Activated T-cell treated with anti-CD3 and anti-CD28 coated beads, Interleukin-2, amount 50 U/mL, for 72 hours (primary cell): Measurements from ENCODE around the gene GNG8. TPM values are rescaled to one million over a fixed set of nuclear protein-coding genes. Genes with fewer than 3 reads are reported as not detected.
A peak's percentile ranks its signal among the peaks of the same experiment; 100 is the strongest.
"Not testable (repeated sequence)": the region's sequence is repeated elsewhere in the genome, so short reads cannot be mapped to it uniquely, and the experiment has no call there.

ENCODE experiments used
- ATAC-seq, 2 donors: fragments of 150-1000 bp; cut with Tn5 transposase; replicated peaks in 1 of 2; 2 replicates each; pipeline ENCODE4 v1.10.0; 2021; ENCODE audit warnings: moderate library complexity in 2 of 2, mild to moderate bottlenecking in 1 of 2
- DNase-seq, 2 donors: peaks; one replicate each; pipeline ENCODE4 v3.0.0; 2021 to 2022; ENCODE audit warnings: mixed read lengths in 1 of 2
- H3K27ac Mint-ChIP-seq: one replicate; pipeline ENCODE4 v1.8.0; 2022; ENCODE audit warnings: mild to moderate bottlenecking, moderate library complexity, mixed read lengths
- H3K27me3 Mint-ChIP-seq: one replicate; pipeline ENCODE4 v1.8.0; 2022; ENCODE audit warnings: low read depth, mixed read lengths
- H3K36me3 Mint-ChIP-seq, 2 donors: one replicate each; pipeline ENCODE4 v1.8.0; 2022; ENCODE audit warnings: mixed read lengths in 2 of 2, mild to moderate bottlenecking in 1 of 2; ENCODE audit not compliant: insufficient read depth in 2 of 2
- H3K4me1 Mint-ChIP-seq: one replicate; pipeline ENCODE4 v1.8.0; 2022; ENCODE audit warnings: low read depth, mixed read lengths
- H3K4me3 Mint-ChIP-seq, 2 donors: one replicate each; pipeline ENCODE4 v1.8.0; 2022; ENCODE audit warnings: mild to moderate bottlenecking in 2 of 2, mixed read lengths in 2 of 2, moderate library complexity in 2 of 2
- H3K9me3 Mint-ChIP-seq, 2 donors: one replicate each; pipeline ENCODE4 v1.8.0; 2022; ENCODE audit warnings: mixed read lengths in 2 of 2
- total RNA-seq, 2 donors: library from RNA; stranded (reverse); gene quantifications; one replicate each; pipeline ENCODE4 v1.2.3, GENCODE V29; 2022

GNG8 gene
- total RNA-seq, 2 donors from 2014 or later, result 24.8 to 29.5 TPM

DNA sequence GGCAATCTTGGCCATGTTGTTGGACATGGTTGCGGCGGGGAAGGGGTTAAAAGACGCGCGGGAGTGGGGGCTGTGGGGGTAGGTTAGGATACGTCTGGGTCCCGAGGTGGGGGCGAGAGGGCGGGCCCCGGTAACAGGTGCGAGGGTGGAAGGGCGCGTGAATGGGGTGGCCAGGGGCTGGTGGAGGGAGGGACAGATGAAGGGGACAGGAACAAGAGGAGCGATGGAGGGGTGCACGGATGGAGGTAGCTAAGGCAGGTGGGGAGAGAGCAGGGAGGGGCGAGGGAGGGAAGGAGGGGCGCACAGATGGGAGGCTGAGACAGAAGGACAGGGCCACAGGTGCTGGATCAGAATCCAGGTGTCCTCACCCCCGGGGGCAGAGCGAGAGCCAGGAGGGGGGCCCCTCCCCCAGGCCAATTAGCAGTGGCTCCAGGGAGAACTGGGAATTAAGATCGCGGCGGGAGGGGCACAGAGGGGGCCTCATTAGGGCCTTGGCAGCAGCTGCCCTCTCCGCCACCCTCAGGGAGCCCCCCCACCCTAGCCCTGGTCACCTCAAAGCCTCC, 1.3 kb downstream of the GNG8 start:
- Mint-ChIP-seq H3K27me3 (no peaks in the 10 kb centered on the region), H3K27ac (no peak overlapping the region), H3K4me3 (peak overlapping the region; percentile 76 to 80), H3K9me3 (no peaks in the 10 kb centered on the region), H3K36me3 (no peaks in the 10 kb centered on the region), H3K4me1 (peaks cover 12% of the 10 kb centered on the region)
- DNase-seq (peak in 1 of 2 donors; percentile 42), ATAC-seq (no peak)

DNA sequence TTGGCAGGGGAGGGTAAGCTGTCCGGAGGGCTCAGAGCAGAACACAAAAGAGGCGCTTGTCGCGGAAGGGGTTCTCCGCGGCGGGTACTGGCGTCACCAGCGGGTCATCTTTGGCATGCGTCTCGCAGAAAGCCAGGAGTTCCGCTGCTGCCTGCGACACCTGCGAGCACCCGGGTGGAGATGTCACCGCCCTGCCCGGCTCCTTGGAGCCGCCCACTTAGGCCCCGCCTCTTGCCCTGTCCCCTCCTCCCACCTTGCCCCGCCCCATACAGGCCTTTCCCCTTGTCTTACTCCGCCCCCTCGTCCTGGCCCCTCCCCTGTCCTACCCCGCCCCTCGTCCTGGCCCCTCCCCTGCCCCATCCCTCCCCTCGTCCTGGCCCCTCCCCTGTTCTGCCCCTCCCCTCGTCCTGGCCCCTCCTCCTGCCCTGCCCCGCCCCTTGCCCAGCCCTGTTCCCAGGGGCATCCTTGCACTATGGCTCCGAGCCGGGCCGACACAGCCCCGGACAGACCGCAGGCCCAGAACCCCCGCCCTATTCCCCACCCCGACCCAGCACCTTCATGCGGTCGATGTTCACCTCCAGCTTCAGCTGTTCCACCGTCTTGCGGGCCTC, 1.9 kb downstream of the GNG8 start:
- Mint-ChIP-seq H3K27me3 (no peaks in the 10 kb centered on the region), H3K27ac (no peak overlapping the region), H3K4me3 (peak overlapping the region; percentile 76 to 80), H3K9me3 (no peaks in the 10 kb centered on the region), H3K36me3 (no peaks in the 10 kb centered on the region), H3K4me1 (peaks cover 12% of the 10 kb centered on the region)
- peak; percentile 54 to 58 for ATAC-seq
- DNase-seq, result peak; percentile 99

DNA sequence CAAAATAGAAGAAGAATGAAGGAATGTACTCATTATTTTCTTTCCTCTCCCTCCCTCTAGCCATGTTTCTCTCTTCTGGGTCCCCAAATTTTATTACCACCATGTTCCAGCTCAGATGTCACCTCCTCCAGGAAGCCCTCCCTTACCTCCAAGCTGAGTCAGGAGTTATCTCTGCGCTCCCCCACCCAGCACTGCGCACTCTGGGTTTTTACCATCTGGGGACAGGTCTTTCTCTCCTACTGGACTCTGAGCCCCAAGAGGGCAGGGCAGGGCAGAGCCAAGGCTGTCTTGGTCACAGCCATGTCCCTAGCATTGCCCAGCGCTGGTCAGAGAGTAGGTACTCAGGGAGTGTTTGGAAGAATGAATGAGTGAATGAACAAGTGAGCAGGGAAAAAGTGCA, 2.9 kb downstream of the GNG8 start:
- H3K9me3 Mint-ChIP-seq, result no peaks in the 10 kb centered on the region
- H3K36me3 Mint-ChIP-seq, result no peaks in the 10 kb centered on the region
- no peak for ATAC-seq
- no peaks in the 10 kb centered on the region for H3K27me3 Mint-ChIP-seq
- no peak for DNase-seq
- peak overlapping the region; percentile 63 to 76 for H3K4me3 Mint-ChIP-seq
- no peak overlapping the region for H3K27ac Mint-ChIP-seq
- H3K4me1 Mint-ChIP-seq, result peaks cover 17% of the 10 kb centered on the region

DNA sequence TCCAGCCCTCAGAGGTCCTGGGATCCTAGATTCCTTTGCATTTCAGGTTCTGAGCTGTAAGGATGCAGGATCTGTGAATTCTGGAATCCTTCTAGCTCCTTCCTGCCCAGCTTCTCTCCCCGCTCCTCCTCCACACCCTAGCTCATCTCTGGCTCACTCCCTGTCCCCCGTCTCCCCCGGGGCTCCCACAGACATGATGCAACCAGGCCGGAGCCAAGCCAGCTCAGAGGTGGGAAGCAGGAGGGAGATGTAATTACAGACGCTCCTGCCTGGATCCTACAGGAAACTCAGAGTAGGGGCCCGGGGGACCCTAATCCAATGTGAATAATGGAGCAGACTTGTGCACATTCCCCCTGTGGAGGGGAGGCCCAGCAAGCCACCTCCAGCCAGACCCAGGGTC, 4.5 kb downstream of the GNG8 start:
- DNase-seq, result no peak
- no peak overlapping the region for H3K4me3 Mint-ChIP-seq
- H3K9me3 Mint-ChIP-seq, result no peaks in the 10 kb centered on the region
- H3K27me3 Mint-ChIP-seq, result no peaks in the 10 kb centered on the region
- ATAC-seq, result no peak
- no peaks in the 10 kb centered on the region for H3K36me3 Mint-ChIP-seq
- no peak overlapping the region for H3K27ac Mint-ChIP-seq
- H3K4me1 Mint-ChIP-seq, result peaks cover 21% of the 10 kb centered on the region

DNA sequence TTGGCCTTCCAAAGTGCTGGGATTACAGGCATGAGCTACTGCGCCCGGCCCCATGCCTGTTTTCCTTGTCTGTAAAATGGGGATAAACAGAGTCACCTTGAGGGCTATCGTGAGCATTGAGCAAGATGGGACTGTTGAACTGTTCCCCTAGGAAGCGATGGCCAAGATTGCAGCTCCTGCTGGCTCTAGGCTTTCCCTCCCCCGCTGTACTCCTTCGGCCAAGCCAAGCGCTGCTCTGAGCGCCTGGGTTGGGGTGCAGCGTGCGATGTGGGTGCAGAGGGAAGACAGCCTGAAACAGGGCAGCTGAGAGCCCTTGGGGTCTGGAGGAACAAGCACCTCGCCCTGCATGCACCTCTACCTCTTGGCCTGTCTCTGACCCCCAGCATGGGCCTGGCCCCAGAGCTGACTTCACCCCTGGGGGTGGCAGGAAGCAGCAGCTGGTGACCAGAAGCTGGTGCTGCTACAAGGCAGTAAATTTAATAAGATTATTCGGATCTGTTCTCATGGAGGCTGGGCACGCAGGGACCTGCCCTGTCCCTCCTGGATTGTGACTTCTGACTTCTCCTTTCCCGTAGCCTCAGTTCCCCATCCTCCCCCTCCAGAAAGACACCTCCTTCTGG, 5.3 kb downstream of the GNG8 start:
- H3K4me3 Mint-ChIP-seq, result no peak overlapping the region
- H3K4me1 Mint-ChIP-seq, result peaks cover 21% of the 10 kb centered on the region
- no peaks in the 10 kb centered on the region for H3K27me3 Mint-ChIP-seq

DNA sequence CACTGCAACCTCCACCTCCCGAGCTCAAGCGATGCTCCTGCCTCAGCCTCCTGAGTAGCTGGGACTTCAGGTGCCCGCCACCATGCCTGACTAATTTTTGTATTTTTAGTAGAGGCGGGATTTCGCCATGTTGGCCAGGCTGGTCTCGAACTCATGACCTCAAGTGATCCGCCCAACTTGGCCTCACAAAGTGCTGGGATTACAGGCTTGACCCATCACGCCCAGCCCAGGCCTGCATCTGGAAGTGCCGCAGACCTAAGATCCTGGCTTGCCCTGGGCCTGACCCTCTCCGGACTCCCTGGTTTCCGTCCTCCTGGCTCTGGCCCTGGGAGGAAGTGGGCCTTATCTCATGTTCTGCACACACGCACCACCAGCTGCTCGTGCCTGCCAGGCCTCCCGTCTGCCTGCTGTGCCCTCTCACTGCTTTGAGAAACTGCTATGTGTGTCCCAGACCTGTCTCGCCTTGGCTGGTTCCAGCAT, 6.4 kb downstream of the GNG8 start:
- Mint-ChIP-seq H3K27ac (no peak overlapping the region), H3K4me3 (no peak overlapping the region), H3K36me3 (peaks cover 3% of the 10 kb centered on the region in 2 donors), H3K27me3 (no peaks in the 10 kb centered on the region), H3K9me3 (no peaks in the 10 kb centered on the region), H3K4me1 (peaks cover 31% of the 10 kb centered on the region)
- DNase-seq, result no peak
- no peak for ATAC-seq

More for the DNA sequence above, 5.3 kb downstream of the GNG8 start:
- no peak overlapping the region for H3K27ac Mint-ChIP-seq
- ATAC-seq (no peak), DNase-seq (no peak)
- no peaks in the 10 kb centered on the region for H3K36me3 Mint-ChIP-seq
- no peaks in the 10 kb centered on the region for H3K9me3 Mint-ChIP-seq

DNA sequence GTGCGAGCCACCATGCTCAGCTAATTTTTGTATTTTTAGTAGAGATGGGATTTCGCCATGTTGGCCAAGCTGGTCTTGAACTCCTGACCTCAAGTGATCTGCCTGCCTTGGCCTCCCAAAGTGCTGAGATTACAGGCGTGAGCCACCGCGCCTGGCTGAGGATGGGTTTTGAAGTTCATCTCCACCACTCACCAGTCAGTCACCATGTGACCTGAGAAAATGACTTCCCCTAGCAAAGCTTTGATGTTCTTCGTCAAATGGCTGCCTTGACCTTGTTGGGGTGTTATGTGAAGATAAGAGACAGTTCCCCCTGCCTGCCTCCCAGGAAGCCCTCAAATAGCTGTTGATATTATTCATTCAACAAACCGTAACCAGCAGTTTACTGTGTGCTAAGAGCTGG, 7.0 kb downstream of the GNG8 start:
- not testable (repeated sequence) for H3K27me3 Mint-ChIP-seq, DNase-seq, H3K9me3 Mint-ChIP-seq, H3K27ac Mint-ChIP-seq, H3K4me3 Mint-ChIP-seq, ATAC-seq, H3K36me3 Mint-ChIP-seq
- peaks cover 36% of the 10 kb centered on the region for H3K4me1 Mint-ChIP-seq

DNA sequence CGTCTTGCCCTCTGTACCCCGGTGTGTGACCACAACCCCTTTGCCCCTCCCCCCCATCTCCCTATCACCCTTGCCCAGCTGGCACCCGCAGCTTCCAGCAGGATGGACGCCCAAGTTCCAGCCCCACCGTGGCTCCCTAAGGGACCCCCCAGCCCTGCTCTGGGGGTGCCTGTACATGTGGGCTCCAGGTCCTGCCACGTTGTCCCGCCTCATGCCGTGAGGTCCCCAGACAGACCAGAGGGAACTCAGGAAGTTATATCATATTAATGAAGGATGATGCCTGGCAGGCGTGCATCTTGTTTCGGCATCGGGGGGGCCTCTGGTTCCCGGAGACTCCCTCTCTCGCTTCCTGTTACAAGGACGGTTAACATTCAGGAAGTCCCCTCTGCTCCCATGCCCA, 9.6 kb downstream of the GNG8 start:
- no peak for DNase-seq
- Mint-ChIP-seq H3K4me1 (peaks cover 38% of the 10 kb centered on the region), H3K27ac (peak overlapping the region; percentile 9), H3K36me3 (peaks cover 9 to 21% of the 10 kb centered on the region in 2 donors), H3K4me3 (no peak overlapping the region), H3K9me3 (no peaks in the 10 kb centered on the region), H3K27me3 (no peaks in the 10 kb centered on the region)
- ATAC-seq, result no peak

DNA sequence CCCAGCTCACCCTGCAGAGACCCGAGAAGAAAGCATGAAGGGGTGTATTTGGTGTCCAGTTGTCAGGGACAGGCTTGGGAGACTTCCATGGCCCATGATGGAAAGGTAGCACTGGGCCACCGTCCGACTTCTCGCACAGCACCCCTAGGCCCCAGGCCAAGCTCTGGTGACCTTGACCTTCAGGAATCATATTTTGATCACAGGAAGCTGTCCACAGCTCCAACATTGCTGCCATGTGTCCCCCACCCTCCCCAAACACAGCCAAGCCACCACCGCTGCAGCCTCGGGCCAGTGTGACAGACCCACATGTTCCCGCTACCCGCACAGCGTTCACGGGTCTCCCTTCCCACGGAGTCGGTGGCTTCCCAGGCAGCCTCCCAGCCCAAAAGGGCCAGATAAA, 10.3 kb downstream of the GNG8 start:
- Mint-ChIP-seq H3K9me3 (no peaks in the 10 kb centered on the region), H3K4me1 (peaks cover 45% of the 10 kb centered on the region), H3K36me3 (peaks cover 9 to 25% of the 10 kb centered on the region in 2 donors), H3K27ac (no peak overlapping the region), H3K27me3 (no peaks in the 10 kb centered on the region), H3K4me3 (peak overlapping the region in 1 of 2 donors; percentile 95)
- ATAC-seq (no peak), DNase-seq (no peak)

DNA sequence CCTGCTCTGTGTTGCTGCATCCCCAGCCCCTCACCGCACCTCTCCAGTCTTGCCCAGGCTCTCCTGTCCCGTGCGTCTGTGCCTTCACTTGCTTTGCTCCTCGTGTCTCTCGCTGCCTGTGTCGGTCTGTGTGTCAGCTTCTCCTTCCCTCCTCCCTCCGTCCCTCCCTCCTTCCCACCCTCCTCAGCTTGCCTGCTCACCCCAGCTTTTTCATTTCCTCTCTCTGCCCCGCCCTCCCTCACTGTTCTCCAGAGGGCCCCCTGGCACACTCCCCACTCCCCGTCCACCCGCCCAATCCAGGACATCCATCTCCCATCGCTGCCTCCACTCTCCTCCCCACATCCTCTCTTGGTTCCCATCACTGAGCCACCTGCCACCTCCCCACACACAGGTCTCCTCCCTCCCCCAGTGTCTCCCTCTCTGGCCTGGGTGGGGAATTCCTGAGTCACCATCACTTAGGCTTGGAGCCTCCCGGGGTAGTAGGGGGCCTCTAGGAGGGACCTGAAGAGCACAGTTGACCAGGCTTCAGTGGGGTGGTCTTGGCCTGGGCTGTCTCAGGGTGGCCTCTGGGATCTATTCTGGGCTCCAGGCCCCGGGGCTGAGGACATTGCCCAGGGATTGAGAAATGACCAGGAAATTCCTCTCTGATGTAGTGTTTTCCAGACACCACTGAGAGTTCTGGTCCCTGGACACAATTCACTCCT, 10.9 kb downstream of the GNG8 start, which contains the start of gene PTGIR:
PTGIR (minus strand) TSS at position 132 of the 704 bp plus-strand sequence. CDS start 864 bp downstream, outside the sequence.
- H3K9me3 Mint-ChIP-seq, result no peaks in the 10 kb centered on the region
- ATAC-seq (peak; percentile 49 to 59), DNase-seq (peak in 1 of 2 donors; percentile 29)
- peak within 1 kb of the TSS; percentile 97 for H3K27ac Mint-ChIP-seq
- H3K4me3 Mint-ChIP-seq, result peak within 1 kb of the TSS; percentile 89 to 95
- peaks cover 9 to 25% of the 10 kb centered on the region in 2 donors for H3K36me3 Mint-ChIP-seq
- no peaks in the 10 kb centered on the region for H3K27me3 Mint-ChIP-seq
- H3K4me1 Mint-ChIP-seq, result peaks cover 51% of the 10 kb centered on the region

DNA sequence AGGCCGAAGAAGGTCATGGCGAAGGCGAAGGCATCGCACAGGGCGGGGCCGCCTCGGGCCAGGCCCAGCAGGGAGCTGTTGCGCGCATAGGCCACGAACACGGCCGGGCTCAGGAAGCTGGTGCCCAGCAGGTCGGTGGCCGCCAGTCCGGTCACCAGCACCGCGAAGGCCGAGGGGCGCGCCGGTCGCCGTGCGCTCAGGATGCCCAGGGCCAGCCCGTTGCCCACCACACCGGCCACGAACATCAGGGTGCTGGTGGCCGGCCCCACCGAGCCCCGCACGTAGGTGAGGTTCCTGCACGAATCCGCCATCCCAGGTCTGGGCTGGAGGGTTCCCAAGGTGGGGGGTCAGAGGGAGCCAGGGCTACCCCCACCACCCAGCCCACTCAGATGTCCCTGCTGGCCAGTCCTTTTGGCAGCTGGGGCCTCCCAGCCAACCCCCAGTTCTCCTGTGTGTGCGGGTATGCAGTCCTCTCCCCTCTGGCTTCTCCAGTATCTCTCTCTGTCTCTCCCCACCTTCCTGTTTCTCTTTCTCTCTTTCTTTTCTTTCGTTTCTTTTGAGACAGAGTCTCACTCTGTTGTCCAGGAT, 12.0 kb downstream of the GNG8 start:
- Mint-ChIP-seq H3K27me3 (no peaks in the 10 kb centered on the region), H3K4me1 (peaks cover 61% of the 10 kb centered on the region), H3K27ac (peak overlapping the region; percentile 97), H3K4me3 (peak overlapping the region; percentile 89 to 95), H3K36me3 (peaks cover 9 to 27% of the 10 kb centered on the region in 2 donors), H3K9me3 (no peaks in the 10 kb centered on the region)
- DNase-seq (no peak), ATAC-seq (no peak)

DNA sequence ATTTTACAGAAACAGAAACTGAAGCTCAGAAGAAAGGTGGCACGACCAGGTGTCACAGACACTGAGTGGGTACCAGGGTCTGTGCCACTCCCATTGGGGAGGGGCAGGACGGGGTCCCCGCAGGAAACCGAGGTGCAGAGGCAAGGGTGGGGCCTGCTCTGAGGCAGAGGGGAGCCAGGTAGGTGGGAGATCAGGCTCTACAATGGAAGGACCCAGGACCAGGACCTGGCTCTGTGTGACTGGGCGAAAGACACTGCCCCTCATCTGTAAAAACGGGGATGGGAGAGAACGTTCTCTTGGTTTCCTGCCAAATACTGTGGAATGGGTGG, 13.9 kb downstream of the GNG8 start:
- Mint-ChIP-seq H3K4me1 (peaks cover 73% of the 10 kb centered on the region), H3K9me3 (no peaks in the 10 kb centered on the region), H3K27ac (peak overlapping the region; percentile 81), H3K4me3 (peak overlapping the region; percentile 95), H3K36me3 (peaks cover 13 to 29% of the 10 kb centered on the region in 2 donors), H3K27me3 (no peaks in the 10 kb centered on the region)
- no peak for ATAC-seq
- DNase-seq, result no peak
